SK-N-MC (cell line): ENCODE measurements around the gene USP28.
A peak's percentile ranks its signal among the peaks of the same experiment; 100 is the strongest.

Experiments used
- DNase-seq: peaks from one replicate; pipeline ENCODE4 v3.0.0-alpha.2; 2011; ENCODE audit warnings: low read depth, low spot score
- H3K27ac ChIP-seq: fragments of 200-600 bp; sonication (generic); 2 replicates; pipeline ENCODE4 v1.5.1; 2016; ENCODE audit warnings: mixed run types
- H3K36me3 ChIP-seq: fragments of 200-600 bp; sonication (generic); 2 replicates; pipeline ENCODE4 v1.6.1; 2017; ENCODE audit warnings: antibody characterized with exemption, low read length, mixed read lengths; ENCODE audit not compliant: insufficient read depth
- H3K4me3 ChIP-seq: fragments of 200-600 bp; sonication (generic); 2 replicates; pipeline ENCODE4 v1.5.1; 2016
- H3K9ac ChIP-seq: fragments of 200-600 bp; sonication (generic); 2 replicates; pipeline ENCODE4 v1.8.0; 2017; ENCODE audit warnings: mixed run types, mixed read lengths; ENCODE audit not compliant: insufficient read length
- H3K9me3 ChIP-seq: fragments of 200-600 bp; sonication (generic); 2 replicates; pipeline ENCODE4 v1.6.1; 2017; ENCODE audit warnings: low read depth, mild to moderate bottlenecking, antibody characterized with exemption, low read length, moderate library complexity, mixed read lengths
- EZH2 ChIP-seq: fragments of 200-600 bp; sonication (generic); IDR thresholded peaks from one replicate; pipeline ENCODE4 v1.6.1; 2017; ENCODE audit warnings: antibody characterized with exemption
- FOXP2 ChIP-seq: optimal IDR thresholded peaks from 2 replicates; pipeline ENCODE3; 2011; ENCODE audit warnings: mild to moderate bottlenecking, moderate library complexity; ENCODE audit not compliant: insufficient read depth; ENCODE audit errors: extremely low read length, control extremely low read depth
- POLR2AphosphoS5 ChIP-seq: IDR thresholded peaks from 2 replicates; pipeline ENCODE4 v1.6.1; 2012; ENCODE audit warnings: mild to moderate bottlenecking, low read depth, low read length, borderline replicate concordance

The USP28 gene

DNA sequence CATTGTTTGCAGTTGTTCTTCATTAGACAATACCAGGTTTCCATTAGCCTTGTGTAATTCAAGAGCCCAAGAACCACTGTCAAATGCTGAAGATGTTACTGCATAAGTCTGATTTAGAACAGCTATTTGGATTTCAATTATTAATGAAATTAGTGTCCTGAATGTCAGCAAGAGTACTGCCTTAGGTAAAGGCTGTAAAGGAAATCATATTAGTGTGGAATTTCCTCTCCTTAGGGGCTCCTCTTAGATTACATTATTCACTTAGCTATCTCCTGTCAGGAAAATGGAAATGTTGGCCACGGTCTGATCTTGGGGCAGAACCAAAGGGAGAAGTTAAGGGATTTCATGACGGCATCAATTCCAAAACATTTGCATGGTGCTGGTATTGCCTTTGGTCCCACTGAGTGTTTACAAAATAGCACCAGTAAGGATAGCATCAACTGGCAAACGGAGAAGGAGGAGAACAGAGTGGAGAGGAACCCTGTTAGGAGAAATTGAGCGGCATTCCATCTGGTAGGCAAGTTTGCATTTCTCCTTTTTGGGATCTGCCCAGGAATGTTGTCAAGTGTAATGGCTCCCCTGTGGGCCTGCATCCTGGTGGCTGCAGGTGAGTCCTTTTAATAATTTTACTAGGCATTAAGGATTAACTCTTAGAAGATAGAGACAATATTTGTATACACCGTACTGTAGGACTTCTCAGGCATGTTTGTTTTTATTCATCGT, 29.2 kb upstream of the USP28 start, which contains the start of gene HTR3B:
HTR3B (plus strand) TSS at position 418 of the 723 bp plus-strand sequence; CDS start at position 556, 138 bp downstream.
- Histone ChIP-seq H3K36me3 (no peaks in the 10 kb centered on the region), H3K9me3 (no peaks in the 10 kb centered on the region), H3K4me3 (peak within 1 kb of the TSS; percentile 48), H3K9ac (no peak within 1 kb of the TSS), H3K27ac (no peak within 1 kb of the TSS)
- TF ChIP-seq FOXP2 (peak; percentile 20), EZH2 (no peak), POLR2AphosphoS5 (no peak; the same call in 1 of the 2 replicates)
- DNase-seq: peak; percentile 63

DNA sequence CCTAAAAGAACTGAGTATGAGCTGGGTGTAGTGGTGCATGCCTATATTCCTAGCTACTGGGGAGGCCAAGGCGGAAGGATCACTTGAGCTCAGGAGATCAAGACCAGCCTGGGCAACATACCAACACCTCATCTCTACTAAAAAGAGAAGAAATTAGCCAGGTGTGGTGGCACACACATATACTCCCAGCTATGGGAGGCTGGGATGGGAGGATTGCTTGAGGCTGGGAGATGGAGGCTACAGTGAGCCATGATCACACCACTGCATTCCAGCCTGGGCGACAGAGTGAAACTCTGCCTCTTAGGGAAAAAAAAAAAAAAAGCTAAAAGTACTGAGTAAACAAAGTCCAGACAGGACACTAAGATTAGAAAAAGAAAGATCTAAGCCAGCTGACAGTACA, 25.8 kb upstream of the USP28 start:
- no peaks in the 10 kb centered on the region for H3K9me3 ChIP-seq
- no peak overlapping the region for H3K4me3 ChIP-seq
- no peak for DNase-seq
- H3K9ac ChIP-seq: no peak overlapping the region
- H3K36me3 ChIP-seq: no peaks in the 10 kb centered on the region
- TF ChIP-seq EZH2 (no peak), POLR2AphosphoS5 (no peak), FOXP2 (no peak)
- H3K27ac ChIP-seq: no peak overlapping the region

DNA sequence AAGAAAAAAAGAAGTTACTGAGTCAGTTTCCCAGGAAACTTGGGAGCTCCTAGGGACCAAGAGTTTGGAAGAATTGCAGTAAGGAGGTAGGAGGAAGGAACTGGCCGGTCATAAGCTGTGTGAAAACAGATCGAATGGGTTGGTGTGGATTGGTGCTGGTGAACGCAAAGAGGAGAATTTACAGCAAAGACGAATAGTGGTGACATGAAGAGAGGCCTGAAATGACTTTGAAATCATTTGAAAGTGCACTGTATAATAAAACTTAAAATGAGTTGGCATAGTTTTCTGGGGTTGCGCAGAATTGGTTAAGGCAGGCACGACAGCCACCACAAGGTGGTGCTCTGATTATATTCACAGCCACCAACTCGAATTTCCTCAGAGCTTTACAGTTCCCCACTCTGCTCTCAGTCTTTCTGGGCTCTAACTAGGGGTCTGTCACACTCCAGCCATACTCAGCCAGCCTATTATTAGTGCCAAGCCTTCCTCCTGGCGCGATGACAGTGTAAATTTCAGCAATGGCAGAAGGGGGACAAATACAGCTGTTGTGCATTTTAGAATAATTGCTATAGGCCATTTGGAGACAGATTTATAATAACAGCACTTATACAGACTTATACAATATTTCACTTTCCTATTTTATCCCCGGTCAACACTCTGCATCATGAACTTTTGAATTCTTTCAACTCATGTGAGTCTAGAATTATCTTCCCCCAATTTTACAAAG, 20.9 kb upstream of the USP28 start:
- Histone ChIP-seq H3K27ac (no peak overlapping the region), H3K9me3 (no peaks in the 10 kb centered on the region), H3K36me3 (no peaks in the 10 kb centered on the region), H3K4me3 (no peak overlapping the region), H3K9ac (no peak overlapping the region)
- no peak for TF ChIP-seq POLR2AphosphoS5
- TF ChIP-seq EZH2: no peak
- TF ChIP-seq FOXP2: no peak
- no peak for DNase-seq

DNA sequence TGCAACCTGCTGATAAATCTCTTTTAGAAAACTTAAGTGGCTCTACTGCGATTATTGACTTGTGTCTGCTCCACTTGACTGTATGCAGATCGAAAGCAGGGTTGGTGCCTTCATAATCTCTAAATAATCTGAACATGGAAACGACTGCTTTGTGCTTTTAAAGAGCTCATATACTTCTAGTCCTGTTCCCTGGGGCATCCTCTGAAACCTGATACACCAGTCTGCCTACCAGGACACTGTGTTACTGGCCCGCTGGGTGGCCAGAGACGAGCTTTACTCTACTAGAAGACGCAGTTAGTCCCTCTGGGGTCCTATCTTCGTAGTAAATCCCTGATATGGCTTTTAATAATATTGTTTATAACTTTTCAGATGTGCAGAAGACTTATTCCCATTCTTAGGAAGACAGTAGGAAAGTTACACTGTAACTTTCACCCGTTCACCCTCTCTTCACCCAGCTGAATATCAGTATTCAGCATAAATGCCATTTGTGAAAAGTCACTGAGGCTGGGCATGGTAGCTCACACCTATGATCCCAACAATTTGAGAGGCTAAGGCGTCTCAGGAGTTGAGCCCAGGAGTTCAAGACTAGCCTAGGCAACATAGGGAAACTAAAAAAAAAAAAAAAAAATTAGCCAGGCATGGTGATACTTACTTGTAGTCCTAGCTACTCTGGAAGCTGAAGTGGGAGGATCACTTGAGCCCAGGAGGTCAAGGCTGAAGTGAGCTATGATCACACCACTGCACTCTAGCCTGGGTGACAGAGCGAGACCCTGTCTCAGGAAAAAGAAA, 20.2 kb upstream of the USP28 start:
- no peaks in the 10 kb centered on the region for H3K36me3 ChIP-seq
- H3K27ac ChIP-seq: no peak overlapping the region
- DNase-seq: no peak

DNA sequence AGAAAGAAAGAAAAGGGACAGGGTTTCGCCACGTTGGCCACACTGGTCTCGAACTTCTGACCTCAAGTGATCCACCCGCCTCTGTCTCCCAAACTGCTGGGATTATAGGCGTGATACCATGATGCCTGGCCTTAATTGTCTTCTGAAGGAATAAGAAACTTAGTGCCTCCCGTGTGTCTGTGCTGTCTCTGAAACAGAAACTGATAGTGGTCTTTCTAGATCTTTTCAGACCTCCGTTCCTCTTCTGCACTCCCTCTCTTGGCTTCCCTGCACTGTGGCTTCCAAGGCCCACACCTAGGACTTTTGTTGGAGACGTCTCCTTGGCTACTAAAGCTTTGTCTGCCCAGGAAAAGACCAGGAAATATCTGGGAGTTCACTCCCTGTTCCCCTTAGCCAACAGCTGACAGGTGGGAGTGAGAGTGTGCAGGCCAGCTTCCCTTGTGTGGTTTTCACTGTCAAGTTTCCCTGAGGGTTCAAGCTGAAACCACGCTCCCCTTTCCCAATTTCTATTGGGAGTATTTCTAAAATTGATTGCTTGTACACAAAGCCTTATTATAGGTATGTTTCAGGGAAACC, 19.1 kb upstream of the USP28 start:
- TF ChIP-seq EZH2 (no peak), FOXP2 (no peak), POLR2AphosphoS5 (no peak)
- Histone ChIP-seq H3K9ac (no peak overlapping the region), H3K9me3 (no peaks in the 10 kb centered on the region), H3K4me3 (no peak overlapping the region), H3K27ac (no peak overlapping the region), H3K36me3 (no peaks in the 10 kb centered on the region)
- DNase-seq: no peak

More for the DNA sequence above, 20.2 kb upstream of the USP28 start:
- H3K9me3 ChIP-seq: no peaks in the 10 kb centered on the region
- no peak overlapping the region for H3K4me3 ChIP-seq
- no peak overlapping the region for H3K9ac ChIP-seq
- TF ChIP-seq POLR2AphosphoS5 (no peak), EZH2 (no peak), FOXP2 (no peak)

DNA sequence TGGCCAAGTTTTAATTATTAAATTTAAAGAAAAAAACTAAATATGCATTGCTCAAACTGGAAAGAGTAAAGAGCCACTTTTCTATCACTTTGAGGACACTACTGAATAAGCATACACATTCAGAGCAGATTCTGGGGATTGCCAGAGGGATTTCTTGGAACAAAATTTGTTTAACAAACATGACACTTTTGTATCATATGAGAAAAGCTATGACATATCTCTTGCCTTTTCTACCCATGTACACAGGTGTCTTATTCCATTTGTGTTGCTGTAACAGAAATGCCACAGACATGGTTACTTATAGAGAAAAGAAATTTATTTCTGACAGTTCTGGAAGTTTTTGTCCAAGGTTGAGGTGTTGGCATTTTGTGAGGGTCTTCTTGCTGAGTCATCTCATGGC, 13.5 kb upstream of the USP28 start:
- no peak overlapping the region for H3K9ac ChIP-seq
- no peaks in the 10 kb centered on the region for H3K36me3 ChIP-seq
- TF ChIP-seq POLR2AphosphoS5: no peak
- no peak for TF ChIP-seq EZH2
- TF ChIP-seq FOXP2: no peak
- H3K9me3 ChIP-seq: no peaks in the 10 kb centered on the region
- DNase-seq: no peak
- no peak overlapping the region for H3K27ac ChIP-seq
- H3K4me3 ChIP-seq: no peak overlapping the region

DNA sequence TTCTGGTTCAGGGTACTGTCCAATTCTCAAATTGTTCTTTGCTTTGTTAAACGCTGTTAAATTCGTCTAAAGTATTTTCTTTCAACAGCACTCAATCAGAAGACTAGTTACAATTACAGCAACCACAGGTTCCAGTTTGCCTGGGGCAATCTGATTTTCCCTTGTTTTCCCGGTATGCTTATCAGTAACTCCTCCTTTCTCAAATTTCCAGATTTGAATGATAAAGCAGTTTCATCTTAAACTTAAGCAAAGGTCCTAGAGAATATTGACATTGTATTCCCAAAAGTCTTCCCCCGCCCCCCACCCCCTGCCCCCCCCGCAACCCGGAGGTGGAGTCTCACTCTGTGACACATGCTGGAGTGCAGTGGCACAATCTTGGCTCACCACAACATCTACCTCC, 10.5 kb upstream of the USP28 start:
- Histone ChIP-seq H3K9me3 (no peaks in the 10 kb centered on the region), H3K36me3 (no peaks in the 10 kb centered on the region), H3K4me3 (no peak overlapping the region), H3K9ac (no peak overlapping the region), H3K27ac (no peak overlapping the region)
- no peak for DNase-seq
- TF ChIP-seq POLR2AphosphoS5 (no peak), FOXP2 (no peak), EZH2 (no peak)

DNA sequence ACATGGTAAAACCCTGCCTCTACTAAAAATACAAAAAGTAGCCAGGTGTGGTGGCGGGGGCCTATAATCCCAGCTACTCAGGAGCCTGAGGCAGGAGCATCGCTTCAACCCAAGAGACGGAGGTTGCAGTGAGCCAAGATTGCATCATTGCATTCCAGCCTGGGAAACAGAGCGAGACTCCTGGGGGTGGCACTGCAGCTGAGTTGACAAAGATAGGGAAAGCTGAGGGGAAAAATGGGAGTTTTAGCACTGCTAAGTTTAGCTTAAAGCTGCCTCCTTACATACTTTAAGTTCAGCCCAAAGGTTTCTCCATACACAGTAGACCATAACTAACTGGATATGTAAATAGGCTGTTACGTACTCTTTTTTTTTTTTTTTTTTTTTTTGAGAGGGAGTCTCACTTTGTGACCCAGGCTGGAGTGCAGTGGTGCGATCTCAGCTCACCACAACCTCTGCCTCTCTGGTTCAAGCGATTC, 9.0 kb upstream of the USP28 start:
- DNase-seq: no peak
- no peak for TF ChIP-seq POLR2AphosphoS5
- no peak for TF ChIP-seq EZH2
- no peak for TF ChIP-seq FOXP2
- Histone ChIP-seq H3K9me3 (no peaks in the 10 kb centered on the region), H3K36me3 (no peaks in the 10 kb centered on the region), H3K9ac (no peak overlapping the region), H3K4me3 (no peak overlapping the region), H3K27ac (no peak overlapping the region)
